Fibroblast of mammary gland (primary cell): ENCODE results near the gene COLEC11.

Experiments used
- DNase-seq: peaks from one replicate; pipeline ENCODE4 v3.0.0-alpha.2; 2010; ENCODE audit warnings: low read depth
- H3K4me3 ChIP-seq: 2 replicates; pipeline ENCODE4 v1.5.1; 2011; ENCODE audit warnings: low read depth, mild to moderate bottlenecking, low read length, moderate library complexity; ENCODE audit not compliant: control insufficient read depth
- TF ChIP-seq, protein P1 (sequence below): conservative IDR thresholded peaks from 2 replicates; pipeline ENCODE4 v1.5.1; 2011; ENCODE audit warnings: low read depth, low read length, inconsistent platforms; ENCODE audit not compliant: control insufficient read depth, insufficient read depth

The COLEC11 gene

DNA sequence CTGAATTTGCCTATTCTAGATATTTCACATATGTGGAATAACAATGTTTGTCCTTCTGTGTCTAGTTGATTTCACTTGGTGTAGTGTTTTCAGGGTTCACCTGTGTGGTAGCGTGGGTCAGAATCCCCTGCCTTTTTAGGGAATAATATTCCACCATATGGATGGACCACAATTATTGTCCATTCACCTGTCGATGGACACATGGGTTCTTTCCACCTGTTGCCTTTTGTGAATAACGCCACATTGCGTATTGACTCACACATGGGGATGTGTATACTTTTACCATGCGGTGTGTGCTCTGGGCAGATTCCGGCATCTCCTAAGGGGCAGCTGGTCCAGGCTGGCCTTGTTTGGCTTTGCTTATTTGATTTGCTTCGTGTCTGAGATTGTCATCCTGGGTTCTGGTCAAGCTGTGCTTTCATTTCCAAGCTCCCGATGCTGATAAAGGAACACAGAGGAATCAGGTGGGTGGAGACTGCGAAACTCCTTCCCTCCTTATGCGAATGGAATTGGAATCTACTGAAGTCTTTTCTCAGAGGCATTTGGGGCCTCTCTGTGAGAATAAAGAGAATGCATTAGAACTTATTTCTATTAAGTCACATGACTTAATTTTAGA, 44.2 kb downstream of the COLEC11 start:
- TF ChIP-seq, protein P1, sequence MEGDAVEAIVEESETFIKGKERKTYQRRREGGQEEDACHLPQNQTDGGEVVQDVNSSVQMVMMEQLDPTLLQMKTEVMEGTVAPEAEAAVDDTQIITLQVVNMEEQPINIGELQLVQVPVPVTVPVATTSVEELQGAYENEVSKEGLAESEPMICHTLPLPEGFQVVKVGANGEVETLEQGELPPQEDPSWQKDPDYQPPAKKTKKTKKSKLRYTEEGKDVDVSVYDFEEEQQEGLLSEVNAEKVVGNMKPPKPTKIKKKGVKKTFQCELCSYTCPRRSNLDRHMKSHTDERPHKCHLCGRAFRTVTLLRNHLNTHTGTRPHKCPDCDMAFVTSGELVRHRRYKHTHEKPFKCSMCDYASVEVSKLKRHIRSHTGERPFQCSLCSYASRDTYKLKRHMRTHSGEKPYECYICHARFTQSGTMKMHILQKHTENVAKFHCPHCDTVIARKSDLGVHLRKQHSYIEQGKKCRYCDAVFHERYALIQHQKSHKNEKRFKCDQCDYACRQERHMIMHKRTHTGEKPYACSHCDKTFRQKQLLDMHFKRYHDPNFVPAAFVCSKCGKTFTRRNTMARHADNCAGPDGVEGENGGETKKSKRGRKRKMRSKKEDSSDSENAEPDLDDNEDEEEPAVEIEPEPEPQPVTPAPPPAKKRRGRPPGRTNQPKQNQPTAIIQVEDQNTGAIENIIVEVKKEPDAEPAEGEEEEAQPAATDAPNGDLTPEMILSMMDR = no peak
- H3K4me3 ChIP-seq = no peak overlapping the region

DNA sequence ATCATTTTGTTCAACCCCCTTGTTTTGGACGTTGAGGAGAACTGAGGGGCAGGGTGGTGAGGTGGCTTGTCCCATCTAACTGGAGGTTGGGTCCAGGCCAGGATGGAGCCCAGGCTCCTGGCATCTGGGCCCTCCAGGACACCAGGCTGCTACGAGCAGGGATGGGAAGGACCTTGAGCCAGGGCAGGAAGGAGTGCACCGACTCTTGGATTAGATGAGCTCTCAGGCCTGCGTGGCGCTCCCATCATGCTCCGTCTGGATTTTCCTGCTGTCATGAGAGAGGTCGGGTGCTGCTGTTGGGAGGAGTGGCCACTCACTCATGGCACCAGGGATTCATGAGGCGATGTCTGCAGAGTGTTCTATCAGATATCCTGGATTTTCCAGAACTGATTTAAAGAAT, 44.7 kb downstream of the COLEC11 start:
- H3K4me3 ChIP-seq = no peak overlapping the region
- DNase-seq = no peak
- TF ChIP-seq, protein P1 = no peak

More for the DNA sequence above, 44.2 kb downstream of the COLEC11 start:
- DNase-seq = no peak

DNA sequence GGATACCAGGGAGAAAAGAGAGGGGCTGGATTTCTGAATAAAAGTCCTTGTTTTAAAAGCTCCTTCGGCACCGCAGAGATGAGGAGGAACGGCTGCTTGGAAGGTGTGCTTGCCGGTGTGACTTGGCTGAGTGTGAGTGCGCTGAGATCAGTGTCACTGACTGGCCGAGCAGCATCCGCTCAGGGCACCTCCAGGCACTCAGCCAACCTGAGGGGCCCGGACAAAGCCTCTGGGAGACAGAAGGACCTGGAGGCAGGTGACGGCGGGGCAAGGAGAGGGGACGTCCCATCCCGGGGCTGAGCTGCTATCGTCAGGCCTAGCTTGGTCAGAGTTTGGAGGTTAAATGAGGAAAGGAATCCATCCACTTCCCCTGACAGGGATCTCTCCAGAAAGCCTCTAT, 46.3 kb downstream of the COLEC11 start:
- TF ChIP-seq, protein P1 = no peak
- H3K4me3 ChIP-seq = no peak overlapping the region
- no peak for DNase-seq

DNA sequence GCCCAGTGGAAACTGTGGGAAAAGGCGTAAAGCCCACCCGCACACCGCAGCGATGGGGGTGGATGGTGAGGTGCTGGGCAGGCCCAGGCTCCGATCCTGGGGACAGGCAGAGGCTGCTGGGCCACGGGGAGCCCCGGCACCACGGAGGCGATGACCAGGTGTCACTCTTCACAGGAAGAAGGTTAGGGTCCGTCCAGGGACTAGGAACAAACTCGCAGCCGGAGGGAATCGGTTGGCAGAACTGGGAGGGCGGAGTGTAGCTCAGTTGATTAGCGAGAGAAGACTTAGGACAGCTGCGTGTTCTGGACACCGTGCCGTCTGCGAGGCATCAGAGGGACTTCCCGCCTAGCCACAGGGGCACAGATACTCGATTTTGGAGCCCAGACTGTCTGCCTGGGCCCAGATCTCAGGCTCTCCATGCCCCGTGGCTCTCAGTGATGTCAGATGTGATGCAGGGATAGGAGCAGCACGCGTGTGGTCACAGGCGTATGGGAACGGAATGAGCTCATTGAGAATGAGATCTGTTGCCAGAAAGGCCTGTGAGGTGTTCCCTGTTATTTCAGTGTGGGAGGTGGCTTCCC, 47.0 kb downstream of the COLEC11 start:
- peak; percentile 40 for DNase-seq
- H3K4me3 ChIP-seq = no peak overlapping the region
- TF ChIP-seq, protein P1 = no peak

DNA sequence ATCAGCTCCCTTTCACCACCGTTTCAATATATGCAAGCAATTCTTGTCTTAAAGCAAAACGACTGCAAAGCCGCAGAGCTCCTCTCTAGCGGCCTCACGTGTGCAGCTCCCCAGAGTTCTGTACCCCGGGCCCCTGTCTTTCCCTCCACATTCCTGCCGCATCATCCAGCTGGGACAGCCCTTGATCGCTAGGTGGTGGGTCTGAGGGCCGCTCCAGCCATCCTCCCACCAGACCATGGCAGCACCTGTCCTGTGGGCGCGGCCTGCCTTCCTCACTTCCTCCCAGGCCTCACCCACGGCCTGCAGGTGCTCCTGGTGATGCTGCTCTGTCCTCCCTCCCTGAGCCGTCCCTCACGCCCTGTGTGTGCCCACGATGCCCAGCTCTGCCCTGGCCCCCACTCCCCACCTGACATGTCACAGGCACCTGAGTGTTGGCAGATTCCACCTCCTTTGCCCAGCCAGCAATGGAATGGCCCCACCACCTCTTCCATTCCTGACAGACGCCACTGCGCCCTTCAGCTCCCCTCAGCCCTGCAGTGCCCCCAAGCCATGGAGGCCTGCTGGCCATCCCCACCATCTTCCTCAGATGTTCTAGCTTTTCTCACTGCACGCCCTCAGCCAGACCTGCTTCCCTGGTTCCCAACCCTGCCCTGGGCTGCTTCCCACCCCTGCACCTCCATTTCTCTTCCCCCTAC, 47.8 kb downstream of the COLEC11 start:
- no peak for DNase-seq
- H3K4me3 ChIP-seq = no peak overlapping the region
- TF ChIP-seq, protein P1 = no peak

- DNase-seq = no peak
- no peak overlapping the region for H3K4me3 ChIP-seq
- TF ChIP-seq, protein P1 = no peak
Measured at GRCh38 chr2:3643371-3644245, 48.7 kb downstream of the COLEC11 start.
